LNCaP clone FGC (cell line): ENCODE measurements around the gene IFITM5.

ENCODE experiments used
- DNase-seq: peaks from one replicate; pipeline ENCODE4 v3.0.0-alpha.2; 2011; ENCODE audit warnings: low read depth
- H3K4me3 ChIP-seq: 2 replicates; pipeline ENCODE4 v1.5.1; 2011; ENCODE audit warnings: mild to moderate bottlenecking, low read depth, low read length, control low read depth
- CTCF ChIP-seq: IDR thresholded peaks from 2 replicates; pipeline ENCODE4 v1.5.1; 2012; ENCODE audit warnings: mild to moderate bottlenecking; ENCODE audit not compliant: control insufficient read depth, insufficient read depth; ENCODE audit errors: extremely low read depth

IFITM5 gene

GRCh38 chr11:304915-305843 lies 5.9 kb upstream of the IFITM5 start:
- TF ChIP-seq CTCF = peak; percentile 65
- DNase-seq = no peak
- H3K4me3 ChIP-seq = no peak overlapping the region

- DNase-seq = no peak
- H3K4me3 ChIP-seq = no peak overlapping the region
- TF ChIP-seq CTCF = no peak
These were observed 4.8 kb upstream of the IFITM5 start for GRCh38 chr11:304061-304506.

- no peak for DNase-seq
- no peak for TF ChIP-seq CTCF
- H3K4me3 ChIP-seq = no peak overlapping the region
These were observed 4.0 kb upstream of the IFITM5 start for GRCh38 chr11:303363-303762.

- no peak for DNase-seq
- no peak for TF ChIP-seq CTCF
- H3K4me3 ChIP-seq = no peak overlapping the region
These were observed 817 bp upstream of the IFITM5 start for GRCh38 chr11:299951-300735.

GRCh38 chr11:298406-299065 lies 790 bp downstream of the IFITM5 start:
- DNase-seq = no peak
- no peak overlapping the region for H3K4me3 ChIP-seq

More at GRCh38 chr11:298406-299065, 790 bp downstream of the IFITM5 start:
- TF ChIP-seq CTCF = no peak
